Ovary (tissue), 10 donors: ENCODE results near the gene CA5B. TPM values are rescaled to one million over a fixed set of nuclear protein-coding genes. Genes with fewer than 3 reads are reported as not detected.
"Not testable (repeated sequence)": the region's sequence is repeated elsewhere in the genome, so short reads cannot be mapped to it uniquely, and the experiment has no call there.

Source experiments
- DNase-seq, 5 donors: peaks; one replicate each; pipeline ENCODE4 v3.0.0-alpha.2; 2019 to 2020
- H3K27ac ChIP-seq, 2 donors: fragments of 200-600 bp; one replicate each; pipeline versions ENCODE4 v1.5.1 to v1.8.0; 2019 to 2022
- H3K27me3 ChIP-seq: fragments of 200-600 bp; one replicate; pipeline ENCODE4 v1.8.0; 2022
- H3K36me3 ChIP-seq: fragments of 200-600 bp; sonication (generic); one replicate; pipeline ENCODE4 v1.5.1; 2019
- H3K4me1 ChIP-seq: one replicate; pipeline ENCODE4 v1.8.1; 2013; ENCODE audit warnings: mild to moderate bottlenecking, moderate library complexity; ENCODE audit not compliant: insufficient read depth
- H3K4me3 ChIP-seq: fragments of 200-600 bp; sonication (generic); one replicate; pipeline ENCODE4 v1.5.1; 2017
- H3K9me3 ChIP-seq, 2 donors: fragments of 200-600 bp in 1 of 2; sonication (generic) in 1 of 2; one replicate each; pipeline versions ENCODE4 v1.5.1 to v1.8.1; 2013 to 2019; ENCODE audit warnings: mild to moderate bottlenecking in 1 of 2, moderate library complexity in 1 of 2
- EP300 ChIP-seq: sonication (generic); formaldehyde crosslinking; IDR thresholded peaks from one replicate; pipeline ENCODE4 v1.6.1; 2017; ENCODE audit warnings: antibody characterized with exemption
- POLR2A ChIP-seq: fragments of 450-650 bp; IDR thresholded peaks from one replicate; pipeline ENCODE4 v1.6.1; 2017; ENCODE audit warnings: antibody characterized with exemption, mild to moderate bottlenecking, moderate library complexity
- WGBS, 3 donors: extraction: QIAGEN DNeasy Blood & Tissue Kit in 1 of 3; methylation state at CpG; one replicate each; pipeline versions ENCODE4 v1.1.5 to v1.1.7; 2013 to 2017; 5-methylcytosine and 5-hydroxymethylcytosine counted together
- intact Hi-C, 4 donors: fragments of 100-400 bp; cut with DNase I; formaldehyde crosslinking; loops; one replicate each; pipeline versions ENCODE4 v1.11.0 to v1.15.1; 2022 to 2023
- long read RNA-seq, 3 donors: library from polyadenylated mRNA in 2 of 3; unstranded in 2 of 3; transcript quantifications; one replicate each; pipeline ENCODE4 v2.0.0 and lab custom pipeline, GENCODE V29; 2021 to 2026
- polyA plus RNA-seq, 2 donors: library from polyadenylated mRNA; stranded (reverse); fragments of 200-250 nt in 1 of 2; fragments of 350-450 nt in 1 of 2; fragmentation: Illumina TruSeq in 1 of 2; extraction: RNeasy Lipid Tissue Mini Kit (QIAGEN cat#74804) in 1 of 2; gene quantifications; one replicate each; pipeline ENCODE4 v1.2.3, GENCODE V29; 2013 to 2014
- total RNA-seq, 7 donors: library from RNA; depleted of rRNA in 2 of 7; stranded (reverse); fragments of >200 nt in 2 of 7; fragmentation: NEBNext Ultra II Directional in 3 of 7; extraction: Animal tissue kit (Norgen Biotek cat#: 25700) in 3 of 7; gene quantifications; one replicate each; pipeline versions ENCODE4 v1.1.0 to v1.2.4, GENCODE V29; 2016 to 2023
- TF ChIP-seq, protein P1 (sequence below), 3 donors: fragments of 450-650 bp in 2 of 3; fragments of 200-600 bp in 1 of 3; IDR thresholded peaks; one replicate each; pipeline versions ENCODE4 v1.5.1 to v1.8.0; 2016 to 2022; ENCODE audit warnings: antibody characterized with exemption in 3 of 3, mild to moderate bottlenecking in 1 of 3
- donor health status: DM: no; HTN: no; CAD: no; lungs with moderate emphysema.
- donor health status: DM: no; HTN: no; CAD: no.
- donor health status: Bipolar disorder and iron deficiency.
- donor health status: DM: yes; HTN: yes; CAD: no.
- donor health status: DM: no; HTN: no; CAD: no.
- donor health status: DM: yes; HTN: yes; CAD: no.

The CA5B gene
- total RNA-seq (10 to 100 TPM; 11.8 to 39.5 (median 26.9) TPM), polyA plus RNA-seq (10 to 100 TPM in 1 of 2 donors, 1 to 10 TPM in 1; 6.5 to 24.1 TPM)
- long read RNA-seq, donor 1, full-length matches to known transcripts = 4 of 15 reads
- long read RNA-seq, donor 1, partial matches to known transcripts = 3 of 15 reads
- long read RNA-seq, donor 1, other reads (novel, unspliced or antisense) = 8 of 15 reads
- long read RNA-seq, donor 2 = 0 reads
- long read RNA-seq, donor 3, partial matches to known transcripts = 0 of 10 reads
- long read RNA-seq, donor 3, other reads (novel, unspliced or antisense) = 10 of 10 reads

DNA sequence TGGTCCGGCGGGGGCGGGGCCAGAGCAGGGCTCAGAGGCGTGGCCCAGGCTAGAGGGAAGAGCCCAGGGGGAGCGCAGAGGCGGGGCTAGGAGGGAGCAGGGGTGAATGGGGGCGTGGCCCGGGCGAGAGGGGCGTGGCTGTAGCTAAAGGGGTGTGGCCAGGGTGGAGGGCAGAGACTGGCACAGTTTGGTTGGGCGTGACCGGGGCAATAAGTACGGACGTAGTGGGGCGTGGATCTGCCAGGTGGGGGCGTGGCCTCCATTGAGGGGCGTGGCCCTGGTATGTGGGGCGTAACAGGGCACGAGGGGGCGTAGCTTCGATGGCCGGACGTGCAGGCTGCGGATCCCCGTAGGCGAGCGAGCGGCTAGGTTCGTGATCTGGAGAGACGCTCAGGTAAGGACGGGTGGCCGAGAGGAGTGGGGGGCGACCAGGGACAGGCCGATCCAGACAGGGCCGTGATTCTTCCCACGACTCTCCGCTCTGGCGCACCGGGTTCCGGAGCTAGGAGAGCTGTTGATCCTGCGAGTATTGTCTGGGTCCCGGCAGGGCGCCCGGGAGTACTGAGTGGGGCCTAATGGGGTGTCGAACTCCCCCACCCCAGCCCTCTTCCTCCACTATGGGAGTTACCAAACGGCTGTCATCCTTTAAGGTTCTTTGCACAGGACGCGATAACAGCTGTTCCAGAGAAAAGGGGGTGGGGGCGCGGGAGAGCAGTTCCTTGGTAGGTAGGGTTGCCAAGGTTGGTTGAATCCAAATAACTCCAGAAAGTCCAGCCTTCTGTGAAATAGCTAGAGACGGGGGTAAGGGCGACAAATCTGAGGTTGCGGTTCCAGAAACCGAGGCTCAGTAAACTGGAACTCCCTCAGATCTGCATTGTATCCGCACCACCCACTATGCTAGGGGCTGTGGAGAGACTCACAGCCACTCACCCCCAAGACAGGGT lies at the start of gene CA5B:
TSS of gene CA5B (plus strand) at position 312 of the 944 bp plus-strand sequence. CDS start 11,754 bp downstream, outside the sequence.
- H3K27ac ChIP-seq = peak within 1 kb of the TSS in 1 of 2 donors; percentile 55
- H3K9me3 ChIP-seq = no peaks in the 10 kb centered on the region
- peak within 1 kb of the TSS; percentile 40 for H3K4me3 ChIP-seq
- intact Hi-C loops = no loop called here
- TF ChIP-seq, protein P1, sequence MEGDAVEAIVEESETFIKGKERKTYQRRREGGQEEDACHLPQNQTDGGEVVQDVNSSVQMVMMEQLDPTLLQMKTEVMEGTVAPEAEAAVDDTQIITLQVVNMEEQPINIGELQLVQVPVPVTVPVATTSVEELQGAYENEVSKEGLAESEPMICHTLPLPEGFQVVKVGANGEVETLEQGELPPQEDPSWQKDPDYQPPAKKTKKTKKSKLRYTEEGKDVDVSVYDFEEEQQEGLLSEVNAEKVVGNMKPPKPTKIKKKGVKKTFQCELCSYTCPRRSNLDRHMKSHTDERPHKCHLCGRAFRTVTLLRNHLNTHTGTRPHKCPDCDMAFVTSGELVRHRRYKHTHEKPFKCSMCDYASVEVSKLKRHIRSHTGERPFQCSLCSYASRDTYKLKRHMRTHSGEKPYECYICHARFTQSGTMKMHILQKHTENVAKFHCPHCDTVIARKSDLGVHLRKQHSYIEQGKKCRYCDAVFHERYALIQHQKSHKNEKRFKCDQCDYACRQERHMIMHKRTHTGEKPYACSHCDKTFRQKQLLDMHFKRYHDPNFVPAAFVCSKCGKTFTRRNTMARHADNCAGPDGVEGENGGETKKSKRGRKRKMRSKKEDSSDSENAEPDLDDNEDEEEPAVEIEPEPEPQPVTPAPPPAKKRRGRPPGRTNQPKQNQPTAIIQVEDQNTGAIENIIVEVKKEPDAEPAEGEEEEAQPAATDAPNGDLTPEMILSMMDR (IDR thresholded peaks at IDR 0.05) = no peak
- TF ChIP-seq POLR2A (no peak), EP300 (no peak)
- H3K27me3 ChIP-seq = no peaks in the 10 kb centered on the region
- no peaks in the 10 kb centered on the region for H3K36me3 ChIP-seq
- WGBS, 3 donors = 8 to 17% (median 12%) methylated on average over 47 to 55 of the region's 55 CpGs
- peak; percentile 91 to 96 (median 95) for DNase-seq
- H3K4me1 ChIP-seq = peaks cover 2% of the 10 kb centered on the region

DNA sequence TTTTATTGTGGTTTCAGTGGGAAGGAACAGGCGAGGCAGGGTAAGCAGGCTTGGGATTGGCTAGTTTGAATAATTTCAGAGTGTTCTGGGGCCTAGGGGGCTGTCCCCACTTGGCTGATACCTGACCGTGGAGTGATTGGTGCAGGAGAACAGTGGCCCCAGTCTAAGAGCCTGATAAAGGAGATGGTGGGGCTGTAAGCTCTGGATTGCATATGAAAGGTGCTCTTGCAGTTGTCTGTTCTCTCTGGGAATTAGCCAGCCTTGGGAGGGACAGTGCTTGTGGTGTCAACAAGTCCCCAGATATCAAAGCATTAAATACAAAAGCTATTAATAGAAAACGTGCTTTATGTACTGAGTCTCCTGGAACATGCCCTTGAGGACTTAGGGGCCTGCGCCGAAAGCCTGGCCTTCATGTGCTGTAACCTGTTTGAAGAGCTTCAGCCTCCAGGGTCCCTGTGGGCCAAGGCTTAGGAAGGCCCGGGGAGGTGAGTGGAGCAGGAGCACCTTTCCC lies 43.1 kb upstream of the CA5B start:
- intact Hi-C loops = no loop called here
- no peak for DNase-seq
- 85 to 87% (median 86%) methylated on average over 6 of the region's 6 CpGs for WGBS, 3 donors
- Histone ChIP-seq H3K27me3 (no peaks in the 10 kb centered on the region), H3K4me1 (no peaks in the 10 kb centered on the region), H3K27ac (no peak overlapping the region), H3K4me3 (no peak overlapping the region), H3K9me3 (no peaks in the 10 kb centered on the region), H3K36me3 (no peaks in the 10 kb centered on the region)
- TF ChIP-seq, protein P1 (IDR thresholded peaks at IDR 0.05) = no peak
- TF ChIP-seq EP300 (no peak), POLR2A (no peak)

GRCh38 chrX:15696516-15696915 lies 41.6 kb upstream of the CA5B start:
- Histone ChIP-seq H3K4me3 (no peak overlapping the region), H3K27ac (no peak overlapping the region), H3K36me3 (no peaks in the 10 kb centered on the region), H3K9me3 (no peaks in the 10 kb centered on the region), H3K4me1 (no peaks in the 10 kb centered on the region), H3K27me3 (no peaks in the 10 kb centered on the region)
- TF ChIP-seq EP300 (no peak), POLR2A (no peak)
- TF ChIP-seq, protein P1 (IDR thresholded peaks at IDR 0.05) = no peak
- intact Hi-C loops = no loop called here
- no peak for DNase-seq
- WGBS, 3 donors = 82 to 98% (median 97%) methylated on average over 3 of the region's 3 CpGs

DNA sequence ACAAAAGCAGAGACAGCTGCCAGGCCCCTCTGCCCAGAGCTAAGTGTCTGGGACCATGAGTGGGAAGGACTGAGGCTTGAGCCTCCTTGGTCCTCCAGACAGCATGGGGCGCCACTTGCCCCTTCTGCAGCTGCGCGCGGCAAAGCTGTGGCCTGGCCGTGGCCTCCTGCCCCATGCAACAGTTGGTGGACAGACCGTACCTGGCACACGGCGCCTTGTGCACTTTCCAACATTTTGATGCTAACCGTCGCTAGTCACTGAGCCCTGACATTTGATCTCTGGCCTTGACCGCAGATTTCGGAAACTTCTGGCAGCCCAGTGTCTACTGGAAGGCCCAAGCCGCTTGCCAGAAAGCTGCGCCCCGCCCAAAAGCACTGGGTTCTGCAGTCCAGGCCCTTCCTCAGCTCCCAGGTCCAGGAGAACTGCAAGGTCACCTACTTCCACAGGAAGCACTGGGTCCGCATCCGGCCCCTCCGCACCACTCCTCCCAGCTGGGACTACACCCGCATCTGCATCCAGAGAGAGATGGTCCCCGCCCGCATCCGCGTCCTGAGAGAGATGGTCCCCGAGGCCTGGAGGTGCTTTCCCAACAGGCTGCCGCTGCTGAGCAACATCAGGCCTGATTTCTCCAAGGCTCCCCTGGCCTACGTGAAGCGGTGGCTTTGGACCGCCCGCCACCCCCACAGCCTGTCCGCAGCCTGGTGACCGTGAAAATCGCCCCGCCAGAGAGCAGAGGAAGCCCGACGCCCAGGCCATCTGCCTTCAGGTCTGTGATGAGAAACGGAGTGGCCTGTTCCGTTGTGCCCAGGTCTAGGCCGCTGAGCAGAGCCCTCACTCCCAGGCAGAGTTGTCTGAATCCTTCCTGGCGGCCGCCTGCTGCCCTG lies 35.3 kb upstream of the CA5B start:
- H3K36me3 ChIP-seq = no peaks in the 10 kb centered on the region
- H3K4me3 ChIP-seq = no peak overlapping the region
- H3K27ac ChIP-seq = no peak overlapping the region
- WGBS, 3 donors = 97% methylated on average over 40 of the region's 40 CpGs
- H3K27me3 ChIP-seq = no peaks in the 10 kb centered on the region
- intact Hi-C loops = no loop called here
- TF ChIP-seq POLR2A (no peak), EP300 (no peak)
- TF ChIP-seq, protein P1 (IDR thresholded peaks at IDR 0.05) = no peak
- no peaks in the 10 kb centered on the region for H3K9me3 ChIP-seq
- no peaks in the 10 kb centered on the region for H3K4me1 ChIP-seq
- DNase-seq = no peak

DNA sequence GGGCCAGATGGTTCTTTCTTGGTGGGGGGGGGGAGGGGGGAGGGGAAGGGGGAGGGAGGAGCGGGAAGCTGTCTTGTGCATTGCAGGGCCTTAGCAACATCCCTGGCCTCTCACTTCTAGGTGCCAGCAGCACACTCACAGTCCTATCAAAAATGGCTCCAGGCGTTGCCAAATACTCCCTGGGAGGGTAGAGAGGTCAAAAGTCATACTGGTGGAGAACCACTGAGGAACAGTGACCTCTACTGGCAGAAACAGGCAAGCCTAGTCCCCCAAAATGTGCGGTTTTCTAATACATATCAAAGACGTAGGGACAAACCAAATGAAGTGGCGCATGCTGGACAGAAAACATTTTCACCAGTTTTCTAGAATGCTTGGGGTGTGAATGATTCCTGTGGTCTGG lies 34.3 kb upstream of the CA5B start:
- WGBS, 3 donors = no CpG with 5 or more reads among the region's 5 CpGs
- H3K27me3 ChIP-seq, H3K36me3 ChIP-seq, H3K27ac ChIP-seq, DNase-seq, H3K4me1 ChIP-seq, intact Hi-C loops, H3K9me3 ChIP-seq, H3K4me3 ChIP-seq: not testable (repeated sequence)

DNA sequence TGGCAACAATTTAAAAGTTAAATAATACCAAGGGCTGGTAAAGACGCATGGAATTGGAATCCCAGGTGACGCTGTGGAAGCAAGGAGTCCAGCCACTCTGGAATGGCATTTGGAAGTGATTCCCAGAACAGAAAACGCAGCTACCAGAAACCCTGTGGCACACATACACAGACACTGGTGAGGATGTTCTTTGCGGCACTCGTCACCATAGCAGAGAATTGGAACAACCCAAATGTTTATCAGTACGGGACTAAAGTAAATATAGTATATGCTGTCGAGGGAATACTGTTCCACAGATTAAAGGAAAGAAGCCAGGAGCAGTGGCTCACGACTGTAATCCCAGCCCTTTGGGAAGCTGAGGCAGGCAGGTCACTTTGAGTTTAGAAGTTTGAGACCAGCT lies 33.8 kb upstream of the CA5B start:
- H3K4me3 ChIP-seq, intact Hi-C loops, H3K36me3 ChIP-seq, H3K27ac ChIP-seq, H3K27me3 ChIP-seq, H3K9me3 ChIP-seq, H3K4me1 ChIP-seq, DNase-seq: not testable (repeated sequence)
- 94 to 97% (median 95%) methylated on average over 5 to 6 of the region's 8 CpGs for WGBS, 3 donors
